SK-N-SH (cell line): Measurements from ENCODE around the gene CLIC4. TPM values are rescaled to one million over a fixed set of nuclear protein-coding genes. Genes with fewer than 3 reads are reported as not detected.

Experiments used
- CTCF ChIA-PET: fragments of 300-600, 350-600 bp; formaldehyde crosslinking; extraction: SDS; loops from one replicate; lab custom pipeline; 2021; lab: Yijun Ruan, JAX
- POLR2A ChIA-PET: fragments of 350-600 bp; sonication (Branson Sonifier 250); formaldehyde crosslinking; extraction: SDS; loops from one replicate; lab custom pipeline; 2020; ENCODE audit warnings: antibody characterized with exemption, inconsistent platforms; lab: Yijun Ruan, JAX
- DNase-seq: peaks from one replicate; pipeline ENCODE4 v3.0.0; 2012
- H2AFZ ChIP-seq: fragments of 200-600 bp; sonication (generic); 2 replicates; pipeline ENCODE4 v1.8.1; 2016; ENCODE audit warnings: antibody characterized with exemption, mild to moderate bottlenecking, low read depth
- H3F3A ChIP-seq: fragments of 200-600 bp; sonication (generic); replicated peaks from 2 replicates; pipeline ENCODE3; 2016; ENCODE audit warnings: antibody characterized with exemption, mild to moderate bottlenecking; ENCODE audit not compliant: insufficient read depth
- H3K27ac ChIP-seq, 2 experiments: fragments of 200-500 bp in 1 of 2; fragments of 200-600 bp in 1 of 2; sonication (Bioruptor generic) in 1 of 2; sonication (generic), shearing (Covaris generic) in 1 of 2; 2 replicates each; pipeline versions ENCODE4 v1.5.1 to v1.6.1; 2014 to 2016; ENCODE audit warnings: low read depth in 2 of 2, inconsistent platforms in 1 of 2, low read length in 1 of 2, mild to moderate bottlenecking in 1 of 2, mixed read lengths in 1 of 2
- H3K27me3 ChIP-seq: fragments of 200-600 bp; sonication (generic), shearing (Covaris generic); 2 replicates; pipeline ENCODE4 v1.6.1; 2016; ENCODE audit warnings: mixed run types; ENCODE audit not compliant: insufficient read depth
- H3K36me3 ChIP-seq, 2 experiments: fragments of 200-500 bp in 1 of 2; fragments of 200-600 bp in 1 of 2; sonication (Bioruptor generic) in 1 of 2; sonication (generic) in 1 of 2; replicated peaks in 1 of 2; 2 replicates each; pipeline versions ENCODE3 to v1.5.1; 2014 to 2016; ENCODE audit warnings: low read length in 1 of 2, mild to moderate bottlenecking in 1 of 2; ENCODE audit not compliant: insufficient read depth in 2 of 2, control insufficient read depth in 1 of 2
- H3K4me1 ChIP-seq, 2 experiments: fragments of 200-500 bp in 1 of 2; fragments of 200-600 bp in 1 of 2; sonication (Bioruptor generic) in 1 of 2; sonication (generic), shearing (Covaris generic) in 1 of 2; 2 replicates each; pipeline versions ENCODE4 v1.5.1 to v1.6.1; 2014 to 2016; ENCODE audit warnings: low read depth in 1 of 2, low read length in 1 of 2, mixed run types in 1 of 2; ENCODE audit not compliant: insufficient read depth in 2 of 2, control insufficient read depth in 1 of 2
- H3K4me2 ChIP-seq: fragments of 200-600 bp; sonication (generic), shearing (Covaris generic); 2 replicates; pipeline ENCODE4 v1.6.1; 2017; ENCODE audit warnings: mixed run types
- H3K4me3 ChIP-seq, 2 experiments: fragments of 200-500 bp in 1 of 2; fragments of 200-600 bp in 1 of 2; sonication (Bioruptor generic) in 1 of 2; sonication (generic), shearing (Covaris generic) in 1 of 2; 2 replicates each; pipeline versions ENCODE4 v1.5.1 to v1.8.1; 2014 to 2016; ENCODE audit warnings: low read depth in 2 of 2, inconsistent platforms in 1 of 2, low read length in 1 of 2, mild to moderate bottlenecking in 1 of 2, mixed read lengths in 1 of 2, moderate library complexity in 1 of 2
- H3K79me2 ChIP-seq: fragments of 200-600 bp; sonication (generic); 2 replicates; pipeline ENCODE4 v1.8.1; 2017; ENCODE audit warnings: mild to moderate bottlenecking; ENCODE audit not compliant: insufficient read depth
- H3K9ac ChIP-seq: fragments of 200-600 bp; sonication (generic); 2 replicates; pipeline ENCODE4 v1.6.1; 2017; ENCODE audit warnings: mixed run types
- H3K9me2 ChIP-seq: fragments of 200-600 bp; sonication (generic); 2 replicates; pipeline ENCODE4 v1.6.1; 2017; ENCODE audit warnings: mixed run types
- H3K9me3 ChIP-seq: fragments of 200-600 bp; sonication (generic); 2 replicates; pipeline ENCODE4 v1.6.1; 2017; ENCODE audit warnings: mixed run types, mild to moderate bottlenecking, moderate library complexity
- H4K20me1 ChIP-seq: fragments of 200-600 bp; sonication (generic); 2 replicates; pipeline ENCODE4 v1.6.1; 2017; ENCODE audit warnings: mild to moderate bottlenecking, mixed run types; ENCODE audit not compliant: insufficient read depth
- ELF1 ChIP-seq: IDR thresholded peaks from 2 replicates; pipeline ENCODE4 v1.4.0; 2012
- EZH2phosphoT487 ChIP-seq: fragments of 200-600 bp; sonication (generic); IDR thresholded peaks from 2 replicates; pipeline ENCODE4 v1.6.1; 2017; ENCODE audit warnings: low read depth, mixed run types, mild to moderate bottlenecking, antibody characterized with exemption, moderate library complexity, borderline replicate concordance
- GATA2 ChIP-seq: sonication (generic); formaldehyde crosslinking; IDR thresholded peaks from 2 replicates; pipeline ENCODE4 v1.5.0; 2020; ENCODE audit warnings: mild to moderate bottlenecking, missing genetic modification reagents
- JUND ChIP-seq: IDR thresholded peaks from 2 replicates; pipeline ENCODE4 v1.4.0; 2012
- MAX ChIP-seq: IDR thresholded peaks from 2 replicates; pipeline ENCODE4 v1.4.0; 2012; ENCODE audit warnings: low read depth
- MEF2A ChIP-seq: IDR thresholded peaks from 2 replicates; pipeline ENCODE4 v1.4.0; 2012; ENCODE audit warnings: low read depth, borderline replicate concordance
- PBX3 ChIP-seq: IDR thresholded peaks from 2 replicates; pipeline ENCODE4; 2012
- SMC3 ChIP-seq: IDR thresholded peaks from 2 replicates; pipeline ENCODE4 v1.6.1; 2012; ENCODE audit warnings: low read depth, low read length, improper control_type of control experiment
- TCF12 ChIP-seq: IDR thresholded peaks from 2 replicates; pipeline ENCODE4 v1.4.0; 2012
- YY1 ChIP-seq: IDR thresholded peaks from 2 replicates; pipeline ENCODE4 v1.4.0; 2012; ENCODE audit warnings: low read depth, mild to moderate bottlenecking
- polyA plus RNA-seq, 3 experiments: library from polyadenylated mRNA; depleted of rRNA; stranded (reverse); fragments of >200 nt; gene quantifications; 2 replicates each; pipeline ENCODE4 v1.2.3, GENCODE V29; 2012
- TF ChIP-seq, protein P1 (sequence below): fragments of 150-350 bp; IDR thresholded peaks from 2 replicates; pipeline ENCODE4 v1.6.1; 2016; ENCODE audit warnings: mild to moderate bottlenecking, low read depth, low read length
- TF ChIP-seq, protein P2 (sequence below): IDR thresholded peaks from 2 replicates; pipeline ENCODE4 v1.6.1; 2012; ENCODE audit warnings: mild to moderate bottlenecking, low read depth, low read length, moderate library complexity
- TF ChIP-seq, protein P3 (sequence below): fragments of 200-600 bp; sonication (generic); IDR thresholded peaks from 2 replicates; pipeline ENCODE4 v1.6.1; 2017; ENCODE audit warnings: antibody characterized with exemption, mild to moderate bottlenecking, moderate library complexity

The CLIC4 gene
- polyA plus RNA-seq, 1 of the 3 experiments (the other 2 are of a cell fraction), result 66.4 TPM

DNA sequence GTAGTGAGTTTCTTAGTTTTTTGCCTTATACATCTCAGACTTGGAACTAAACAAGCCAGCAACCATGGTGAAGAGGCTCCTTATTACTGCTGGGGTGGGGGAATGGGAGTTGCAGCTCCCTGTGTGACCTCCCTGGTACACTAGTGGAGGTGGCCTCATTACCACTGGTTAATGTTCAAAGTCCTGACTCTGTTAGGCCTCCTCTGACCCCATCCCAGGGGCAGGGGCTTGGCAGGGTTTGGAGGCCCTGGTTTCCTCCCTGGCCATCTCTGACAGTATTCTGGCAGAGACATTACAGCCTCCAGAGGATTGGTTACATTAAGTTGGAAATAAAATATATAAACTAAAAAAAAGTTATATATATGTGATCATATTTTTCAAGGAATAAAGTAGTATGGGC, 45.2 kb downstream of the CLIC4 start:
- DNase-seq, result no peak
- Histone ChIP-seq H3K79me2 (peaks cover 100% of the 10 kb centered on the region), H4K20me1 (peaks cover 61% of the 10 kb centered on the region), H3K36me3 (no peaks in the 10 kb centered on the region), H3K4me1 (peaks cover 0 to 30% of the 10 kb centered on the region in 2 experiments; a peak in 2 of 4 replicates), H3K9me2 (no peaks in the 10 kb centered on the region), H3K27me3 (no peaks in the 10 kb centered on the region), H3K9ac (no peak overlapping the region), H2AFZ (no peak overlapping the region), H3K4me3 (no peak overlapping the region), H3K9me3 (no peaks in the 10 kb centered on the region), H3K4me2 (no peak overlapping the region), H3K27ac (no peak overlapping the region), H3F3A (peaks cover 43% of the 10 kb centered on the region)
- POLR2A ChIA-PET, result no interaction called here
- TF ChIP-seq ELF1 (no peak), MAX (no peak), TCF12 (no peak), EZH2phosphoT487 (no peak), GATA2 (CRISPR knock-in tag) (no peak), YY1 (no peak), PBX3 (no peak), SMC3 (no peak), JUND (no peak), MEF2A (no peak)
- TF ChIP-seq, protein P1, sequence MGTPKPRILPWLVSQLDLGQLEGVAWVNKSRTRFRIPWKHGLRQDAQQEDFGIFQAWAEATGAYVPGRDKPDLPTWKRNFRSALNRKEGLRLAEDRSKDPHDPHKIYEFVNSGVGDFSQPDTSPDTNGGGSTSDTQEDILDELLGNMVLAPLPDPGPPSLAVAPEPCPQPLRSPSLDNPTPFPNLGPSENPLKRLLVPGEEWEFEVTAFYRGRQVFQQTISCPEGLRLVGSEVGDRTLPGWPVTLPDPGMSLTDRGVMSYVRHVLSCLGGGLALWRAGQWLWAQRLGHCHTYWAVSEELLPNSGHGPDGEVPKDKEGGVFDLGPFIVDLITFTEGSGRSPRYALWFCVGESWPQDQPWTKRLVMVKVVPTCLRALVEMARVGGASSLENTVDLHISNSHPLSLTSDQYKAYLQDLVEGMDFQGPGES, result no peak
- TF ChIP-seq, protein P2, sequence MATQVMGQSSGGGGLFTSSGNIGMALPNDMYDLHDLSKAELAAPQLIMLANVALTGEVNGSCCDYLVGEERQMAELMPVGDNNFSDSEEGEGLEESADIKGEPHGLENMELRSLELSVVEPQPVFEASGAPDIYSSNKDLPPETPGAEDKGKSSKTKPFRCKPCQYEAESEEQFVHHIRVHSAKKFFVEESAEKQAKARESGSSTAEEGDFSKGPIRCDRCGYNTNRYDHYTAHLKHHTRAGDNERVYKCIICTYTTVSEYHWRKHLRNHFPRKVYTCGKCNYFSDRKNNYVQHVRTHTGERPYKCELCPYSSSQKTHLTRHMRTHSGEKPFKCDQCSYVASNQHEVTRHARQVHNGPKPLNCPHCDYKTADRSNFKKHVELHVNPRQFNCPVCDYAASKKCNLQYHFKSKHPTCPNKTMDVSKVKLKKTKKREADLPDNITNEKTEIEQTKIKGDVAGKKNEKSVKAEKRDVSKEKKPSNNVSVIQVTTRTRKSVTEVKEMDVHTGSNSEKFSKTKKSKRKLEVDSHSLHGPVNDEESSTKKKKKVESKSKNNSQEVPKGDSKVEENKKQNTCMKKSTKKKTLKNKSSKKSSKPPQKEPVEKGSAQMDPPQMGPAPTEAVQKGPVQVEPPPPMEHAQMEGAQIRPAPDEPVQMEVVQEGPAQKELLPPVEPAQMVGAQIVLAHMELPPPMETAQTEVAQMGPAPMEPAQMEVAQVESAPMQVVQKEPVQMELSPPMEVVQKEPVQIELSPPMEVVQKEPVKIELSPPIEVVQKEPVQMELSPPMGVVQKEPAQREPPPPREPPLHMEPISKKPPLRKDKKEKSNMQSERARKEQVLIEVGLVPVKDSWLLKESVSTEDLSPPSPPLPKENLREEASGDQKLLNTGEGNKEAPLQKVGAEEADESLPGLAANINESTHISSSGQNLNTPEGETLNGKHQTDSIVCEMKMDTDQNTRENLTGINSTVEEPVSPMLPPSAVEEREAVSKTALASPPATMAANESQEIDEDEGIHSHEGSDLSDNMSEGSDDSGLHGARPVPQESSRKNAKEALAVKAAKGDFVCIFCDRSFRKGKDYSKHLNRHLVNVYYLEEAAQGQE, result no peak
- TF ChIP-seq, protein P3, sequence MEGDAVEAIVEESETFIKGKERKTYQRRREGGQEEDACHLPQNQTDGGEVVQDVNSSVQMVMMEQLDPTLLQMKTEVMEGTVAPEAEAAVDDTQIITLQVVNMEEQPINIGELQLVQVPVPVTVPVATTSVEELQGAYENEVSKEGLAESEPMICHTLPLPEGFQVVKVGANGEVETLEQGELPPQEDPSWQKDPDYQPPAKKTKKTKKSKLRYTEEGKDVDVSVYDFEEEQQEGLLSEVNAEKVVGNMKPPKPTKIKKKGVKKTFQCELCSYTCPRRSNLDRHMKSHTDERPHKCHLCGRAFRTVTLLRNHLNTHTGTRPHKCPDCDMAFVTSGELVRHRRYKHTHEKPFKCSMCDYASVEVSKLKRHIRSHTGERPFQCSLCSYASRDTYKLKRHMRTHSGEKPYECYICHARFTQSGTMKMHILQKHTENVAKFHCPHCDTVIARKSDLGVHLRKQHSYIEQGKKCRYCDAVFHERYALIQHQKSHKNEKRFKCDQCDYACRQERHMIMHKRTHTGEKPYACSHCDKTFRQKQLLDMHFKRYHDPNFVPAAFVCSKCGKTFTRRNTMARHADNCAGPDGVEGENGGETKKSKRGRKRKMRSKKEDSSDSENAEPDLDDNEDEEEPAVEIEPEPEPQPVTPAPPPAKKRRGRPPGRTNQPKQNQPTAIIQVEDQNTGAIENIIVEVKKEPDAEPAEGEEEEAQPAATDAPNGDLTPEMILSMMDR, result no peak
- CTCF ChIA-PET, result interaction anchor here (0.6 kb wide), 1 partner anchor 374 kb away, joined by 3 read pairs; no protein-coding TSS in a partner anchor
